Endothelial cell of umbilical vein (primary cell): ENCODE results near the gene ZNF225.

Source experiments
- EZH2 ChIP-seq: IDR thresholded peaks from 2 replicates; pipeline ENCODE4 v1.6.1; 2012; ENCODE audit warnings: borderline replicate concordance, low read depth, mild to moderate bottlenecking, moderate library complexity, low read length, inconsistent platforms; ENCODE audit not compliant: severe bottlenecking
- TF ChIP-seq, protein P1 (sequence below), 2 donors: IDR thresholded peaks; 1 replicate in 1 of 2; 2 replicates in 1 of 2; pipeline ENCODE4 v1.5.1; 2011; ENCODE audit warnings: low read length in 2 of 2, mild to moderate bottlenecking in 2 of 2, moderate library complexity in 2 of 2, control low read depth in 1 of 2, inconsistent platforms in 1 of 2, low read depth in 1 of 2; ENCODE audit not compliant: insufficient read depth in 1 of 2; ENCODE audit errors: extremely low read depth in 1 of 2

DNA sequence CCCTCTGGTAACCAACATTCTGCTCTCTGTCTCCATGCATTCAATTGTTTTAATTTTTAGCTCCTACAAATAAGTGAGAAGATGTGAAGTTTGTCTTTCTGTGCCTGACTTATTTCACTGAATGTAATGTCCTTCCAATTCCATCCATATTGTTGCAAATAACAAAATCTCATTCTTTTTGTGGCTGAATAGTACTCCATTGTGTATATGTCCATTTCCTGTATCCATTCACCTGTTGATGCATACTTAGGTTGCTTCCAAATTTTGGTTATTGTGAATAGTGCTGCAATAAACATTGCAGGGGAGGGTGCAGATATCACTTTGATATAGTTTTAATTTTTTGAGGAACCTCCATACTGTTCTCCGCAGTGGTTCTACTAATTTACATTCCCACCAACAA, 43.8 kb upstream of the ZNF225 start:
- TF ChIP-seq, protein P1, sequence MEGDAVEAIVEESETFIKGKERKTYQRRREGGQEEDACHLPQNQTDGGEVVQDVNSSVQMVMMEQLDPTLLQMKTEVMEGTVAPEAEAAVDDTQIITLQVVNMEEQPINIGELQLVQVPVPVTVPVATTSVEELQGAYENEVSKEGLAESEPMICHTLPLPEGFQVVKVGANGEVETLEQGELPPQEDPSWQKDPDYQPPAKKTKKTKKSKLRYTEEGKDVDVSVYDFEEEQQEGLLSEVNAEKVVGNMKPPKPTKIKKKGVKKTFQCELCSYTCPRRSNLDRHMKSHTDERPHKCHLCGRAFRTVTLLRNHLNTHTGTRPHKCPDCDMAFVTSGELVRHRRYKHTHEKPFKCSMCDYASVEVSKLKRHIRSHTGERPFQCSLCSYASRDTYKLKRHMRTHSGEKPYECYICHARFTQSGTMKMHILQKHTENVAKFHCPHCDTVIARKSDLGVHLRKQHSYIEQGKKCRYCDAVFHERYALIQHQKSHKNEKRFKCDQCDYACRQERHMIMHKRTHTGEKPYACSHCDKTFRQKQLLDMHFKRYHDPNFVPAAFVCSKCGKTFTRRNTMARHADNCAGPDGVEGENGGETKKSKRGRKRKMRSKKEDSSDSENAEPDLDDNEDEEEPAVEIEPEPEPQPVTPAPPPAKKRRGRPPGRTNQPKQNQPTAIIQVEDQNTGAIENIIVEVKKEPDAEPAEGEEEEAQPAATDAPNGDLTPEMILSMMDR (IDR thresholded peaks at IDR 0.05; ENCODE audit: extremely low read depth in 1 of 2, insufficient read depth in 1 of 2, low read depth in 1 of 2, low read length in 2 of 2) = no peak
- no peak for TF ChIP-seq EZH2
